Transverse colon (tissue), 4 donors: Measurements from ENCODE around the gene TLL2. TPM values are rescaled to one million over a fixed set of nuclear protein-coding genes. Genes with fewer than 3 reads are reported as not detected.
A peak's percentile ranks its signal among the peaks of the same experiment; 100 is the strongest.

Experiments used
- DNase-seq: peaks from one replicate; pipeline ENCODE4 v3.0.0-alpha.2; 2019
- H3K27ac ChIP-seq, 4 donors: fragments of 200-600 bp; sonication (generic); 2 replicates each; pipeline ENCODE4 v1.5.1; 2016 to 2018; ENCODE audit warnings: inconsistent platforms in 4 of 4
- H3K27me3 ChIP-seq: fragments of 200-600 bp; sonication (generic); 2 replicates; pipeline ENCODE4 v1.5.1; 2017; ENCODE audit warnings: inconsistent platforms
- H3K36me3 ChIP-seq, 4 donors: fragments of 200-600 bp; sonication (generic); 2 replicates each; pipeline ENCODE4 v1.5.1; 2017 to 2019; ENCODE audit warnings: inconsistent platforms in 4 of 4
- H3K4me1 ChIP-seq, 4 donors: fragments of 200-600 bp; sonication (generic); 2 replicates each; pipeline ENCODE4 v1.5.1; 2017 to 2020; ENCODE audit warnings: inconsistent platforms in 4 of 4
- H3K4me3 ChIP-seq, 4 donors: fragments of 200-600 bp; sonication (generic); 1 replicate in 1 of 4; 2 replicates in 3 of 4; pipeline versions ENCODE4 v1.5.1 to v1.6.1; 2017 to 2019; ENCODE audit warnings: inconsistent platforms in 4 of 4
- H3K9me3 ChIP-seq, 2 donors: fragments of 200-600 bp; sonication (generic); 2 replicates each; pipeline ENCODE4 v1.5.1; 2017 to 2019; ENCODE audit warnings: inconsistent platforms in 2 of 2
- EP300 ChIP-seq: sonication (generic); formaldehyde crosslinking; IDR thresholded peaks from one replicate; pipeline ENCODE4 v1.6.1; 2017; ENCODE audit warnings: antibody characterized with exemption, low read depth
- POLR2A ChIP-seq: fragments of 450-650 bp; IDR thresholded peaks from one replicate; pipeline ENCODE4 v1.6.1; 2016; ENCODE audit warnings: antibody characterized with exemption, mild to moderate bottlenecking, moderate library complexity
- POLR2AphosphoS5 ChIP-seq, 3 donors: sonication (generic); formaldehyde crosslinking; IDR thresholded peaks; one replicate each; pipeline ENCODE4 v1.6.1; 2016; ENCODE audit warnings: antibody characterized with exemption in 3 of 3
- WGBS, 2 donors: methylation state at CpG; one replicate each; pipeline ENCODE4 v1.1.5; 2018; ENCODE audit warnings: low coverage in 1 of 2; 5-methylcytosine and 5-hydroxymethylcytosine counted together
- in situ Hi-C, 4 donors: fragments of 200-750 bp; cut with MboI; loops; one replicate each; pipeline versions ENCODE4 v1.15.0 to v1.15.1; 2017; ENCODE audit warnings: low sequenced_read_pairs in 3 of 4, low pct_ligation_motif_present in 1 of 4, low pct_unique_long_range_greater_than_20kb in 1 of 4
- intact Hi-C: fragments of 100-400 bp; cut with DNase I; formaldehyde crosslinking; loops from one replicate; pipeline ENCODE4 v1.15.1; 2023; ENCODE audit warnings: low total_unique reads
- total RNA-seq, 4 donors: library from RNA; depleted of rRNA; stranded (reverse); fragments of >200 nt; gene quantifications; one replicate each; pipeline ENCODE4 v1.1.0, GENCODE V29; 2016
- TF ChIP-seq, protein P1 (sequence below), 5 experiments: fragments of 200-600 bp in 3 of 5; fragments of 450-650 bp in 2 of 5; sonication (generic) in 3 of 5; IDR thresholded peaks; 1 replicate in 2 of 5; 2 replicates in 3 of 5; pipeline ENCODE4 v1.5.1; 2016 to 2017; ENCODE audit warnings: antibody characterized with exemption in 5 of 5, inconsistent platforms in 3 of 5, mild to moderate bottlenecking in 2 of 5, moderate library complexity in 1 of 5

TLL2 gene
- total RNA-seq, 4 donors from 2014 or later, result 0.32 to 0.96 TPM; not detected in 2

DNA sequence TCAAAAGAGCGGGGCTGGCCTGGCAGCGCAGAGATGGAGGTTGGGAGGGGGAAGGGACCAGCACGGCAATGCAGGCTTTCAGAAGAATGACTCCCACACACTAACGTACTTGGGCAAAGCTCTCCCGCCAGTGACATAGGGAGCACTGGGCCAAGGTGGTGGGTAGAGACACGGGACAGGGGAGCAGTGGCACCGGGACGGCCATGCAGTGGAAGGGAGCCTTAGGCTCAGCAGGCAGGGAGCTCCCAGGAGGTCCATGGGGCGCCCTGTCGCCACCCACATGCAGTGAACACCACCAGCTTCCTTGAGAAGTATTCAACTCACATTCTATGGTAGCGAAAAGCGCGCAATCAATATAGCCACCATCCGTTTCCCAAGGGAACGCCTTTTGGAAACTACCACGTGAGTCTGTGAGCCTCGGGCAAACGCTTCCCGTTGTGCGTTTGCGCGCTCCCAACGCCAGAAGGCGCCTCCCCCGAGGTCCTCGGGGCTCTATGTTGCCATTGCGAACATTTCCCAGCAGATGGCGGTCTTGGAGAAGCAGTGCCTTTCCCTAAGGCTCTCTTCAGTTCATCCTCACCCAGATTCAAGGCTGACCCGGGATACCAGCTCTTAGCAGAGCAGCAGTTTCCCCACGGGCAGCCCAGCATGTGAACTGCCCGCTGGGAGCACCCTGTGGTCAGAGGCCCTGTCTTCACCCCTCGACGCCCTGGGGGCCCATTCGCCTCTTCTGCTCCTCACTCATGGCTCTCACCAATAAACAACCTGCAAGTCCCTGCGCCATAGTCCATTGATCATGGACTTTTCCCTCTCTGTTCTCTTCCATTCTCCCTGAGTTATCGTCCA, 138.5 kb downstream of the TLL2 start:
- H3K36me3 ChIP-seq, result no peaks in the 10 kb centered on the region
- H3K9me3 ChIP-seq, result no peaks in the 10 kb centered on the region
- TF ChIP-seq POLR2A, result no peak
- no peak for TF ChIP-seq EP300
- TF ChIP-seq POLR2AphosphoS5 (IDR thresholded peaks at IDR 0.05), result peak in 1 of 3 donors; percentile 12
- TF ChIP-seq, protein P1, sequence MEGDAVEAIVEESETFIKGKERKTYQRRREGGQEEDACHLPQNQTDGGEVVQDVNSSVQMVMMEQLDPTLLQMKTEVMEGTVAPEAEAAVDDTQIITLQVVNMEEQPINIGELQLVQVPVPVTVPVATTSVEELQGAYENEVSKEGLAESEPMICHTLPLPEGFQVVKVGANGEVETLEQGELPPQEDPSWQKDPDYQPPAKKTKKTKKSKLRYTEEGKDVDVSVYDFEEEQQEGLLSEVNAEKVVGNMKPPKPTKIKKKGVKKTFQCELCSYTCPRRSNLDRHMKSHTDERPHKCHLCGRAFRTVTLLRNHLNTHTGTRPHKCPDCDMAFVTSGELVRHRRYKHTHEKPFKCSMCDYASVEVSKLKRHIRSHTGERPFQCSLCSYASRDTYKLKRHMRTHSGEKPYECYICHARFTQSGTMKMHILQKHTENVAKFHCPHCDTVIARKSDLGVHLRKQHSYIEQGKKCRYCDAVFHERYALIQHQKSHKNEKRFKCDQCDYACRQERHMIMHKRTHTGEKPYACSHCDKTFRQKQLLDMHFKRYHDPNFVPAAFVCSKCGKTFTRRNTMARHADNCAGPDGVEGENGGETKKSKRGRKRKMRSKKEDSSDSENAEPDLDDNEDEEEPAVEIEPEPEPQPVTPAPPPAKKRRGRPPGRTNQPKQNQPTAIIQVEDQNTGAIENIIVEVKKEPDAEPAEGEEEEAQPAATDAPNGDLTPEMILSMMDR (IDR thresholded peaks at IDR 0.05), result peak; percentile 89 to 96 (median 92)
- intact Hi-C loops, result loop anchor here (10.0 kb wide), 1 partner anchor 460 kb away; the partner anchor contains the start of gene LCOR
- WGBS, 2 donors, result 8 to 18% methylated on average over 4 to 24 of the region's 36 CpGs
- no peak overlapping the region for H3K27ac ChIP-seq
- no peaks in the 10 kb centered on the region for H3K27me3 ChIP-seq
- H3K4me1 ChIP-seq, result peaks cover 4 to 24% (median 12%) of the 10 kb centered on the region in 4 donors
- in situ Hi-C loops, result loop anchor here in 1 of 4 donors (25.0 kb wide), 1 partner anchor 137 kb away; the partner anchor contains the start of gene TLL2
- DNase-seq, result peak; percentile 88
- H3K4me3 ChIP-seq, result peak overlapping the region; percentile 7 to 41 (median 24)

DNA sequence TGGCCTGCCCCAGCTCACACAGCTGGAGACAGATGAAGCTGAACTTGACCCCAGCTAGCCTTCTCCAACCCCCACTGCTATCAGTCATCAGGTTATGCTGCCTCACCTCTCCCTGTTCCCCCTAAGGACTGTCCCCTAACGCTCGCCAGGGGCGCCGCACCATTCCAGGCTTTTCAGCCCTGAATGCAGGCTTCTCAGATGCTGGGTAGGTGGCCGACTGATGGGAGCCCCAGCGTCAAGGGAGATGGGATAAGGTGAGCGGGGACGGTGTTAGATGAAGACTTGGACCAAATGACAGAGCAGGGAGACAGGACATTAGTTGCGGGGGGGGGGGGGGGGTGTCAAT, 139.1 kb downstream of the TLL2 start:
- TF ChIP-seq POLR2AphosphoS5 (IDR thresholded peaks at IDR 0.05) (no peak), EP300 (no peak), POLR2A (no peak)
- TF ChIP-seq, protein P1 (IDR thresholded peaks at IDR 0.05), result no peak
- H3K4me1 ChIP-seq, result peaks cover 4 to 24% (median 12%) of the 10 kb centered on the region in 4 donors
- H3K36me3 ChIP-seq, result no peaks in the 10 kb centered on the region
- H3K27me3 ChIP-seq, result no peaks in the 10 kb centered on the region
- DNase-seq, result no peak
- H3K27ac ChIP-seq, result no peak overlapping the region
- in situ Hi-C loops, result no loop called here
- H3K4me3 ChIP-seq, result no peak overlapping the region
- H3K9me3 ChIP-seq, result no peaks in the 10 kb centered on the region
- 20 to 42% methylated on average over 4 to 9 of the region's 9 CpGs for WGBS, 2 donors
- intact Hi-C loops, result loop anchor here (10.0 kb wide), 1 partner anchor 460 kb away; the partner anchor contains the start of gene LCOR

DNA sequence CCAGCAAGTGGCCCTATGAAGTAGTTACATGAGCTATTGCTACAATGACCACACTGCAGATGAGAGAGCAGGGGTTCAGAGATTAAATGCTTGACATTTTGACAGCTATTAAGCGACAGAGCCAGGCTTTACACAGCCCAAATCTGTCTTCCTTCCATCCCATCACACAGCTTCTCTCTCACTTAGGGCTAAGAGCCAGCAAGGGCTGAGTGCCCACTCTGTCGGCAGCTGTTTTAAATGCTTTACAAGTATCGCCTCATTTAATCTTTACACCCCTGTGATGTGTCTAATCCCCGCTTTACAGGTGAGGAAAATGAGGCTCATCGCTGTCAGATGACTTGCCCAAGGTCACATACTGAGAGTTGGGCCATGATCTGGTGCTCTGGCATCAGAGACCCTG, 139.7 kb downstream of the TLL2 start:
- WGBS, 2 donors, result 88 to 100% methylated on average over 1 to 5 of the region's 5 CpGs
- Histone ChIP-seq H3K9me3 (no peaks in the 10 kb centered on the region), H3K27me3 (no peaks in the 10 kb centered on the region), H3K27ac (no peak overlapping the region), H3K36me3 (no peaks in the 10 kb centered on the region), H3K4me1 (peaks cover 4 to 24% (median 12%) of the 10 kb centered on the region in 4 donors), H3K4me3 (no peak overlapping the region)
- intact Hi-C loops, result loop anchor here (10.0 kb wide), 1 partner anchor 461 kb away; the partner anchor contains the start of gene LCOR
- in situ Hi-C loops, result no loop called here
- no peak for DNase-seq
- TF ChIP-seq POLR2AphosphoS5 (IDR thresholded peaks at IDR 0.05) (no peak), POLR2A (no peak), EP300 (no peak)
- TF ChIP-seq, protein P1 (IDR thresholded peaks at IDR 0.05), result no peak

DNA sequence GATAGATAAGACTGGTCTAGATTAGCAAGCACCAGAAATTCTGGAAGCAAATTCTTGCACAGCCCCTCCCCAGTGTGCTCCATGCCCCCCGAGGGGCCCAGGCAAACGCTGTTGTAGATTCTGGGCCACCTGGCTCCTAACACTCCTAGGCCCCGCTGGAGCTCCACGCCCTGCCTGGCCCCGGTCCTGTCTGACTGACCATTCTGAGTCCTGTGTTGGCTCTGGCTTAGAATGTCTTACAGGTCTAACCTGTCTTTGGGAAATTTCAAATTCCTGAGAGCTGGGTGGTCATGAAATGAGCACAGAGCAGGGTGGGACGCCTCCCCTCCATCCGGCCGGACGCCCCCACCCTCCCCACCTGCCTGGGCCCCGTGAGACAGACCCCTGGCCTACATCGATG, 142.4 kb downstream of the TLL2 start:
- 85% methylated on average over 11 of the region's 11 CpGs; no CpG with 5 or more reads in 1 of the 2 donors for WGBS, 2 donors
- intact Hi-C loops, result loop anchor here (10.0 kb wide), 1 partner anchor 463 kb away; the partner anchor contains the start of gene LCOR

More for the DNA sequence above, 142.4 kb downstream of the TLL2 start:
- in situ Hi-C loops, result no loop called here
- Histone ChIP-seq H3K27me3 (no peaks in the 10 kb centered on the region), H3K36me3 (no peaks in the 10 kb centered on the region), H3K9me3 (no peaks in the 10 kb centered on the region), H3K4me1 (peaks cover 0 to 9% (median 7%) of the 10 kb centered on the region in 4 donors), H3K27ac (no peak overlapping the region), H3K4me3 (no peak overlapping the region)
- TF ChIP-seq EP300 (no peak), POLR2AphosphoS5 (IDR thresholded peaks at IDR 0.05) (no peak), POLR2A (no peak)
- TF ChIP-seq, protein P1 (IDR thresholded peaks at IDR 0.05), result no peak
- no peak for DNase-seq
